B cell (primary cell): ENCODE data around the gene CR1. TPM values are rescaled to one million over a fixed set of nuclear protein-coding genes. Genes with fewer than 3 reads are reported as not detected.
A peak's percentile ranks its signal among the peaks of the same experiment; 100 is the strongest.
"Not testable (repeated sequence)": the region's sequence is repeated elsewhere in the genome, so short reads cannot be mapped to it uniquely, and the experiment has no call there.

Source experiments
- ATAC-seq: fragments of 200-7000 bp; cut with Tn5 transposase; one replicate; pipeline ENCODE4 v1.10.0; 2021; ENCODE audit warnings: low read depth, mild to moderate bottlenecking, moderate number of reproducible peaks, moderate library complexity
- CTCF ChIA-PET: fragments of 350-600 bp; sonication (Branson Sonifier 250); formaldehyde crosslinking; loops from one replicate; lab custom pipeline; 2021; ENCODE audit warnings: antibody characterized with exemption, inconsistent platforms; lab: Charles Lee
- POLR2A ChIA-PET: fragments of 350-600 bp; sonication (Branson Sonifier 250); formaldehyde crosslinking; loops from one replicate; lab custom pipeline; 2021; ENCODE audit warnings: antibody characterized with exemption; lab: Charles Lee
- DNase-seq: peaks from one replicate; pipeline ENCODE4 v3.0.0; 2013
- H2AFZ ChIP-seq: 2 replicates; pipeline ENCODE4 v1.6.1; 2012; ENCODE audit warnings: mild to moderate bottlenecking, low read depth, low read length; ENCODE audit not compliant: insufficient read depth, poor library complexity, severe bottlenecking
- H3K27ac ChIP-seq, 2 donors: 1 replicate in 1 of 2; 2 replicates in 1 of 2; pipeline ENCODE4 v1.5.1; 2012 to 2013; ENCODE audit warnings: low read length in 2 of 2, mild to moderate bottlenecking in 2 of 2, moderate library complexity in 1 of 2
- H3K27me3 ChIP-seq, 4 experiments: fragments of 200-600 bp in 1 of 4; sonication (generic) in 1 of 4; replicated peaks in 1 of 4; 1 replicate in 2 of 4; 2 replicates in 2 of 4; pipeline versions ENCODE4 v1.6.1 to v1.7.0; 2013 to 2016; ENCODE audit warnings: low read length in 3 of 4, mild to moderate bottlenecking in 2 of 4, mixed read lengths in 1 of 4, moderate library complexity in 1 of 4; ENCODE audit not compliant: insufficient read depth in 4 of 4, control insufficient read depth in 3 of 4; ENCODE audit errors: control extremely low read depth in 1 of 4
- H3K36me3 ChIP-seq, 2 experiments: replicated peaks in 1 of 2; 1 replicate in 1 of 2; 2 replicates in 1 of 2; pipeline versions ENCODE4 v1.6.1 to v1.7.1; 2013; ENCODE audit warnings: low read length in 1 of 2; ENCODE audit not compliant: insufficient read depth in 2 of 2, control insufficient read depth in 1 of 2; ENCODE audit errors: control extremely low read depth in 1 of 2, extremely low read depth in 1 of 2
- H3K4me1 ChIP-seq, 2 donors: fragments of 200-600 bp in 1 of 2; sonication (generic) in 1 of 2; 1 replicate in 1 of 2; 2 replicates in 1 of 2; pipeline versions ENCODE4 v1.5.1 to v1.6.1; 2013 to 2017; ENCODE audit warnings: low read length in 2 of 2; ENCODE audit not compliant: control insufficient read depth in 2 of 2, insufficient read depth in 2 of 2
- H3K4me2 ChIP-seq: replicated peaks from 2 replicates; pipeline ENCODE3; 2012; ENCODE audit warnings: mild to moderate bottlenecking, low read depth, low read length; ENCODE audit not compliant: poor library complexity, severe bottlenecking
- H3K4me3 ChIP-seq, 5 experiments: fragments of 200-600 bp in 1 of 5; sonication (generic) in 1 of 5; 1 replicate in 3 of 5; 2 replicates in 2 of 5; pipeline versions ENCODE4 v1.5.1 to v1.7.0; 2011 to 2016; ENCODE audit warnings: low read length in 4 of 5, mild to moderate bottlenecking in 4 of 5, low read depth in 2 of 5, control low read depth in 1 of 5, moderate library complexity in 1 of 5; ENCODE audit not compliant: insufficient read depth in 1 of 5; ENCODE audit errors: control extremely low read depth in 1 of 5, extremely low read depth in 1 of 5
- H3K79me2 ChIP-seq: fragments of 200-600 bp; sonication (generic); one replicate; pipeline ENCODE4 v1.6.0; 2016; ENCODE audit warnings: low read length; ENCODE audit not compliant: control insufficient read depth, insufficient read depth
- H3K9ac ChIP-seq: fragments of 200-600 bp; sonication (generic); 2 replicates; pipeline ENCODE4 v1.6.1; 2017; ENCODE audit warnings: mild to moderate bottlenecking, low read length, moderate library complexity
- H3K9me3 ChIP-seq, 3 donors: one replicate each; pipeline versions ENCODE4 v1.6.1 to v1.7.1; 2013; ENCODE audit warnings: low read length in 2 of 3; ENCODE audit not compliant: control insufficient read depth in 2 of 3, insufficient read depth in 1 of 3; ENCODE audit errors: control extremely low read depth in 1 of 3
- H4K20me1 ChIP-seq: 2 replicates; pipeline ENCODE4 v1.6.0; 2012; ENCODE audit warnings: mild to moderate bottlenecking, low read length; ENCODE audit not compliant: insufficient read depth, control insufficient read depth, poor library complexity, severe bottlenecking
- H3K27ac Mint-ChIP-seq: one replicate; pipeline ENCODE4 v1.8.0; 2021; ENCODE audit warnings: mixed read lengths
- H3K27me3 Mint-ChIP-seq: one replicate; pipeline ENCODE4 v1.8.0; 2021; ENCODE audit warnings: mixed read lengths
- H3K4me1 Mint-ChIP-seq: one replicate; pipeline ENCODE4 v1.8.0; 2021; ENCODE audit warnings: mixed read lengths
- H3K4me3 Mint-ChIP-seq: one replicate; pipeline ENCODE4 v1.8.0; 2021; ENCODE audit warnings: mixed read lengths
- H3K9me3 Mint-ChIP-seq: one replicate; pipeline ENCODE4 v1.8.0; 2022; ENCODE audit warnings: mixed read lengths; ENCODE audit not compliant: insufficient read depth
- WGBS: methylation state at CpG from one replicate; pipeline ENCODE4 v1.1.5; 2013; ENCODE audit warnings: missing lambda C conversion rate; ENCODE audit not compliant: insufficient coverage; 5-methylcytosine and 5-hydroxymethylcytosine counted together
- intact Hi-C: fragments of 100-400 bp; cut with micrococcal nuclease; formaldehyde crosslinking; loops from one replicate; pipeline ENCODE4 v1.10.0; 2022
- polyA plus RNA-seq: library from polyadenylated mRNA; depleted of rRNA; stranded (reverse); fragments of >200 nt; gene quantifications from 2 replicates; pipeline ENCODE4 v1.2.3, GENCODE V29; 2012
- total RNA-seq, 2 donors: library from RNA; stranded (reverse); fragments of 120-200 nt in 1 of 2; gene quantifications; 1 replicate in 1 of 2; 2 replicates in 1 of 2; pipeline versions ENCODE4 v1.2.3 to v1.2.4, GENCODE V29; 2013 to 2022

The CR1 gene
- total and polyA plus RNA-seq, 2 donors (not counting 1 experiment from before 2014, with no cell fraction given), result 26.4 to 36.7 TPM

DNA sequence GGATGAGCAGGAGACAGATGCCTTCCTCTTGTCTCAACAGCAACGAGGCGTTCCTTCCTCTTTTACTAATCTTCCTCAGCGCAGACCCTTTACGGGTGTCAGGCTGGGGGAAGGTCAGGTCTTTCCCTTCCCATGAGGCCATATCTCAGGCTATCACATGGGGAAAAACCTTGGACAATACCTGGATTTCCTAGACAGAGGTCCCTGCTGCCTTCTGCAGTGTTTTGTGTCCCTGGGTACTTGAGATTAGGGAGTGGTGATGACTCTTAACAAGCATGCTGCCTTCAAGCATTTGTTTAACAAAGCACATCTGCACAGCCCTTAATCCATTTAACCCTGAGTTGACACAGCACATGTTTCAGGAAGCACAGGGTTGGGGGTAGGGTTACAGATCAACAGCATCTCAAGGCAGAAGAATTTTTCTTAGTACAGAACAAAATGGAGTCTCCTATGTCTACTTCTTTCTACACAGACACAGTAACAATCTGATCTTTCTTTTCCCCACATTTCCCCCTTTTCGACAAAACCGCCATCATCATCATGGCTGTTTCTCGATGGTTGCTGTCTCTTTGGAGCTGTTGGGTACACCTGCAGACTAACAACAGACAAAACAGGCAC is 139.7 kb downstream of the CR1 start:
- H3K27ac ChIP-seq, CTCF ChIA-PET, H3K27me3 Mint-ChIP-seq, DNase-seq, H4K20me1 ChIP-seq, H3K9me3 Mint-ChIP-seq, H3K4me1 Mint-ChIP-seq, H3K27me3 ChIP-seq, H3K4me3 Mint-ChIP-seq, POLR2A ChIA-PET, H3K4me1 ChIP-seq, H3K9ac ChIP-seq, H3K4me3 ChIP-seq, H3K9me3 ChIP-seq, H2AFZ ChIP-seq, ATAC-seq, H3K79me2 ChIP-seq, H3K4me2 ChIP-seq, intact Hi-C loops, H3K27ac Mint-ChIP-seq: not testable (repeated sequence)
- peaks cover 4 to 24% of the 10 kb centered on the region in 2 experiments for H3K36me3 ChIP-seq
- no CpG with 5 or more reads among the region's 7 CpGs for WGBS

- DNase-seq, H3K27ac ChIP-seq, H2AFZ ChIP-seq, ATAC-seq, H3K27ac Mint-ChIP-seq, H3K9me3 ChIP-seq, H3K4me1 ChIP-seq, CTCF ChIA-PET, H3K27me3 ChIP-seq, H3K27me3 Mint-ChIP-seq, H3K36me3 ChIP-seq, H3K9me3 Mint-ChIP-seq, intact Hi-C loops, H3K4me2 ChIP-seq, H3K79me2 ChIP-seq, H4K20me1 ChIP-seq, POLR2A ChIA-PET, H3K4me3 ChIP-seq, H3K4me1 Mint-ChIP-seq, H3K4me3 Mint-ChIP-seq, H3K9ac ChIP-seq: not testable (repeated sequence)
- 100% methylated on average over 6 of the region's 9 CpGs for WGBS
Measured at GRCh38 chr1:207638487-207639145, 142.7 kb downstream of the CR1 start.

GRCh38 chr1:207639362-207639761 is 143.4 kb downstream of the CR1 start:
- H3K27ac Mint-ChIP-seq, result peak overlapping the region; percentile 4
- POLR2A ChIA-PET, result not testable (repeated sequence)

More at GRCh38 chr1:207639362-207639761, 143.4 kb downstream of the CR1 start:
- H3K4me1 Mint-ChIP-seq, H3K27ac ChIP-seq, H3K4me3 Mint-ChIP-seq, H3K4me1 ChIP-seq, CTCF ChIA-PET, H3K9ac ChIP-seq, H3K9me3 ChIP-seq, H3K27me3 ChIP-seq, H3K4me2 ChIP-seq, H3K79me2 ChIP-seq, intact Hi-C loops, H3K27me3 Mint-ChIP-seq, ATAC-seq, H2AFZ ChIP-seq, H3K36me3 ChIP-seq, DNase-seq, H3K9me3 Mint-ChIP-seq, H4K20me1 ChIP-seq, H3K4me3 ChIP-seq: not testable (repeated sequence)
- WGBS, result 92% methylated on average over 2 of the region's 5 CpGs
